Thyroid gland (tissue), 4 donors: ENCODE data around the gene MORN4. TPM values are rescaled to one million over a fixed set of nuclear protein-coding genes. Genes with fewer than 3 reads are reported as not detected.

Experiments
- DNase-seq, 2 donors: peaks; one replicate each; pipeline ENCODE4 v3.0.0-alpha.2; 2019
- H3K27ac ChIP-seq, 3 donors: fragments of 200-600 bp; sonication (generic); 1 replicate in 2 of 3; 2 replicates in 1 of 3; pipeline ENCODE4 v1.5.1; 2016 to 2019; ENCODE audit warnings: mild to moderate bottlenecking in 1 of 3, moderate library complexity in 1 of 3
- H3K27me3 ChIP-seq: fragments of 200-600 bp; sonication (generic); one replicate; pipeline ENCODE4 v1.5.1; 2019
- H3K36me3 ChIP-seq, 2 donors: fragments of 200-600 bp; sonication (generic); one replicate each; pipeline ENCODE4 v1.5.1; 2016 to 2019
- H3K4me1 ChIP-seq, 2 donors: fragments of 200-600 bp; sonication (generic); one replicate each; pipeline ENCODE4 v1.5.1; 2017 to 2019
- H3K4me3 ChIP-seq, 3 donors: fragments of 200-600 bp; sonication (generic); replicated peaks in 1 of 3; 1 replicate in 2 of 3; 2 replicates in 1 of 3; pipeline ENCODE4 v1.5.1; 2016; ENCODE audit warnings: mild to moderate bottlenecking in 1 of 3
- H3K9me3 ChIP-seq: fragments of 200-600 bp; sonication (generic); one replicate; pipeline ENCODE4 v1.5.1; 2017
- CTCF ChIP-seq, 6 experiments: fragments of 200-600 bp in 3 of 6; fragments of 450-650 bp in 3 of 6; sonication (generic) in 3 of 6; IDR thresholded peaks; one replicate each; pipeline ENCODE4 v1.5.1; 2016 to 2019; ENCODE audit warnings: antibody characterized with exemption in 6 of 6, mild to moderate bottlenecking in 2 of 6, inconsistent platforms in 1 of 6, moderate library complexity in 1 of 6
- POLR2A ChIP-seq, 2 donors: fragments of 450-650 bp; IDR thresholded peaks; one replicate each; pipeline ENCODE4 v1.6.1; 2017; ENCODE audit warnings: antibody characterized with exemption in 2 of 2, mild to moderate bottlenecking in 2 of 2, moderate library complexity in 1 of 2
- WGBS, 2 donors: methylation state at CpG; one replicate each; pipeline ENCODE4 v1.1.5; 2017; 5-methylcytosine and 5-hydroxymethylcytosine counted together
- intact Hi-C: fragments of 100-400 bp; cut with DNase I; formaldehyde crosslinking; loops from one replicate; pipeline ENCODE4 v1.15.1; 2023
- total RNA-seq, 4 donors: library from RNA; depleted of rRNA; stranded (reverse); fragments of >200 nt; gene quantifications; one replicate each; pipeline ENCODE4 v1.2.3, GENCODE V29; 2016

Gene MORN4
- total RNA-seq, 4 donors from 2014 or later = 4.6 to 18.9 (median 9.7) TPM

- Histone ChIP-seq H3K27ac (no peak overlapping the region), H3K9me3 (no peaks in the 10 kb centered on the region), H3K36me3 (no peaks in the 10 kb centered on the region), H3K27me3 (no peaks in the 10 kb centered on the region), H3K4me3 (no peak overlapping the region), H3K4me1 (peaks cover 0 to 6% of the 10 kb centered on the region in 2 donors)
- intact Hi-C loops = no loop called here
- 61 to 68% methylated on average over 5 of the region's 5 CpGs for WGBS, 2 donors
- DNase-seq = no peak
- no peak for TF ChIP-seq POLR2A (IDR thresholded peaks at IDR 0.05)
- no peak for TF ChIP-seq CTCF (IDR thresholded peaks at IDR 0.05)
Observed at GRCh38 chr10:97590748-97591495, 42.4 kb downstream of the MORN4 start.

DNA sequence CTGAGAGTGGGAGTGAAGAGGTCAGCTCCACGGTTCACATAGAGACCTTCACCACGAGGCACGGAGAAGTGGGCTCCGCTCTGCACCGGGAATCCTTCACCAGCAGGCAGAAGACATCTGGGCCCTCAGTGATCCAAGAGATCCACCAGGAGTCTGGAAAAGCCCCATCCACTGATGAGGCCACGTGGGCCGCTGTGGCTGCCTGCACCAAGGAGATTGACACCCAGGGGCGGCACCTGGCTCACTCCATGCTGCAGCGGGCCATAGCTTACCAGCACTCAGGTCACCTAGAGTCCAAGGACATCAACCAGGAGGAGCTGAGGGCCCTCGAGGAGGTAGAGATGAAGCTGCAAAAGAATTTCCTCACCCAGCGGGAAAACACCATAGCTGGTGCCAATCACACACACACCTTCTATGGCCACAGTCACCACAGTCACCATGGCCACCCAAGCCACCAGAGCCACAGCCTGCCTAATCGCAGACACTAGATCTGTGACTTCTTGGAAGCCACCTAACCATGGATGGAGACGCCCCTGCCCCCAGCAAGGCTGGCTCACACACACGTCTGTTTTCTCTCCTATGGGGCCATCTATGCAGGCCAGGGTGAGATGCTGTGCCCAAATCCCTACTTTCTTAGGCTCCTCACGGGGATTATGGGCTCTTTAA lies 43.1 kb downstream of the MORN4 start:
- Histone ChIP-seq H3K27ac (no peak overlapping the region), H3K36me3 (no peaks in the 10 kb centered on the region), H3K9me3 (no peaks in the 10 kb centered on the region), H3K27me3 (no peaks in the 10 kb centered on the region), H3K4me3 (no peak overlapping the region), H3K4me1 (no peaks in the 10 kb centered on the region)
- no peak for DNase-seq
- WGBS, 2 donors = 74 to 81% methylated on average over 8 to 15 of the region's 15 CpGs
- intact Hi-C loops = no loop called here
- no peak for TF ChIP-seq POLR2A (IDR thresholded peaks at IDR 0.05)
- no peak for TF ChIP-seq CTCF (IDR thresholded peaks at IDR 0.05)

DNA sequence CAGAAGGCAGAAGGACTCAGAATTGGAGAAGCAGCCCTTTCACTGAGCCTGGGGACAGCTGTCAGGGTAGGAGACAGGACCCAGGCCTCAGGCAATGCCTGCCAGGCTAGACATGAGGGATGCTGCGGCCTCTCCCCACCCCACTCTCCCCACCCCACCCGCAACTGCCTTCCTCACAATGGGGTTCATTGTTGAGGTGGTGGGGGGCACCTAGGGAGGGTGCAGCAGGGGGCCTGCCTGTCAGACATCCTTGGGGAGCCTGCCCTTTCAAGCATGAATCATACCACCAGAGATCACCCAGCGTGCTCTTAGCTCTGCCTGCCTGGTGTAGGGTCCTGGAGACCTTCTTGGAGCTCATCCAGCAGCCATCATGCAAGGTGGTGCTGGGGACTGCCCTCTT lies 43.8 kb downstream of the MORN4 start, which contains the start of gene C10orf62:
TSS of gene C10orf62 (plus strand) at position 243 of the 400 bp plus-strand sequence. CDS start 177 bp downstream, outside the sequence.
- Histone ChIP-seq H3K27ac (no peak within 1 kb of the TSS), H3K36me3 (no peaks in the 10 kb centered on the region), H3K4me1 (peaks cover under 1 to 3% of the 10 kb centered on the region in 2 donors), H3K4me3 (no peak within 1 kb of the TSS), H3K9me3 (no peaks in the 10 kb centered on the region), H3K27me3 (no peaks in the 10 kb centered on the region)
- intact Hi-C loops = no loop called here
- WGBS, 2 donors = 43 to 75% methylated on average over 1 to 3 of the region's 3 CpGs
- TF ChIP-seq POLR2A (IDR thresholded peaks at IDR 0.05) (no peak), CTCF (IDR thresholded peaks at IDR 0.05) (no peak)
- DNase-seq = no peak

- Histone ChIP-seq H3K4me1 (peaks cover 5 to 6% of the 10 kb centered on the region in 2 donors), H3K9me3 (no peaks in the 10 kb centered on the region), H3K27me3 (no peaks in the 10 kb centered on the region), H3K4me3 (no peak overlapping the region), H3K36me3 (no peaks in the 10 kb centered on the region), H3K27ac (no peak overlapping the region)
- WGBS, 2 donors = 97 to 100% methylated on average over 2 of the region's 2 CpGs
- TF ChIP-seq CTCF (IDR thresholded peaks at IDR 0.05) = no peak
- TF ChIP-seq POLR2A (IDR thresholded peaks at IDR 0.05) = no peak
- intact Hi-C loops = no loop called here
- no peak for DNase-seq
Observed at GRCh38 chr10:97587183-97587582, 46.1 kb downstream of the MORN4 start.

GRCh38 chr10:97585439-97585811 lies 47.9 kb downstream of the MORN4 start:
- H3K4me1 ChIP-seq = peaks cover 5 to 6% of the 10 kb centered on the region in 2 donors
- TF ChIP-seq POLR2A (IDR thresholded peaks at IDR 0.05) (no peak), CTCF (IDR thresholded peaks at IDR 0.05) (no peak)

More at GRCh38 chr10:97585439-97585811, 47.9 kb downstream of the MORN4 start:
- no peak overlapping the region for H3K4me3 ChIP-seq
- intact Hi-C loops = no loop called here
- 85 to 94% methylated on average over 5 of the region's 5 CpGs for WGBS, 2 donors
- H3K36me3 ChIP-seq = no peaks in the 10 kb centered on the region
- H3K27ac ChIP-seq = no peak overlapping the region
- H3K9me3 ChIP-seq = no peaks in the 10 kb centered on the region
- DNase-seq = no peak
- H3K27me3 ChIP-seq = no peaks in the 10 kb centered on the region
